Type B pancreatic cell (in vitro differentiated cells): ENCODE results near the gene LRRC55. TPM values are rescaled to one million over a fixed set of nuclear protein-coding genes. Genes with fewer than 3 reads are reported as not detected.

Experiments used
- DNase-seq: peaks from one replicate; pipeline ENCODE4 v3.0.0; 2021; ENCODE audit warnings: mixed read lengths; ENCODE audit not compliant: unreplicated experiment; ENCODE audit errors: extremely low spot score
- H3K27ac Mint-ChIP-seq: 2 replicates; pipeline ENCODE4 v1.8.0; 2021; ENCODE audit warnings: mild to moderate bottlenecking, mixed read lengths
- H3K27me3 Mint-ChIP-seq: 2 replicates; pipeline ENCODE4 v1.8.0; 2021; ENCODE audit warnings: mixed read lengths
- H3K36me3 Mint-ChIP-seq: 2 replicates; pipeline ENCODE4 v1.8.0; 2021; ENCODE audit warnings: mixed read lengths
- H3K4me1 Mint-ChIP-seq: one replicate; pipeline ENCODE4 v1.8.0; 2021; ENCODE audit warnings: mixed read lengths; ENCODE audit not compliant: unreplicated experiment
- H3K4me3 Mint-ChIP-seq: 2 replicates; pipeline ENCODE4 v1.8.0; 2021; ENCODE audit warnings: mild to moderate bottlenecking, mixed read lengths
- H3K9me3 Mint-ChIP-seq: 2 replicates; pipeline ENCODE4 v1.8.0; 2021; ENCODE audit warnings: mixed read lengths
- long read RNA-seq: library from polyadenylated mRNA; unstranded; transcript quantifications from one replicate; pipeline ENCODE4 v2.0.0, GENCODE V29; 2020
- total RNA-seq: library from RNA; stranded (reverse); gene quantifications from 2 replicates; pipeline ENCODE4 v1.2.1, GENCODE V29; 2021; ENCODE audit warnings: low replicate concordance
- TF ChIP-seq, protein P1 (sequence below): fragments of 200-600 bp; sonication (generic); conservative IDR thresholded peaks from 2 replicates; pipeline ENCODE4 v1.5.0; 2021; ENCODE audit warnings: antibody characterized with exemption, mild to moderate bottlenecking

The LRRC55 gene
- total RNA-seq = 0.48 and 2.9 TPM in 2 replicates
- long read RNA-seq = 0 reads

DNA sequence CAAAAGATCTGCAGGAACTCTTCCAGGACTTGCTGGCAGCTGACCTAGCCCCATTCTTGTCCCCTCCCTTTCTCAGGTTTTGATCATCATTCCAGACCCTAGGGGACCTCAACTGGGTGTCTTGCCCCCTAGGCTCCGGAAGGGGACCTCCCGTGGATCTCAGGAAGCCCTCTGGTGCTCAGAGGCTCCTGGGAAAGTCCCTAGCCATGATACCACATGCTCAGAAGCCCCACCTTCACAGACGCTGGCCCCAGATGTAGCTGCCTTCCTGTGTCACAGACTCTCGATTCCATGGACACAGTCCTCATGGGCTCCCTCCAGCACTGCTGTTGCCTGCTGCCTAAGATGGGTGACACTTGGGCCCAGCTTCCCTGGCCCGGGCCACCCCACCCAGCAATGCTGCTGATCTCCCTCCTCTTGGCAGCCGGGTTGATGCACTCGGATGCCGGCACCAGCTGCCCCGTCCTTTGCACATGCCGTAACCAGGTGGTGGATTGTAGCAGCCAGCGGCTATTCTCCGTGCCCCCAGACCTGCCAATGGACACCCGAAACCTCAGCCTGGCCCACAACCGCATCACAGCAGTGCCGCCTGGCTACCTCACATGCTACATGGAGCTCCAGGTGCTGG is at the start of gene LRRC55:
LRRC55 (plus strand) TSS at position 276 of the 628 bp plus-strand sequence; CDS start at position 346, 70 bp downstream.
- Mint-ChIP-seq H3K27me3 (peaks cover 27% of the 10 kb centered on the region), H3K4me1 (peaks cover 14% of the 10 kb centered on the region), H3K36me3 (no peaks in the 10 kb centered on the region), H3K4me3 (peak within 1 kb of the TSS; percentile 76), H3K27ac (no peak within 1 kb of the TSS), H3K9me3 (no peaks in the 10 kb centered on the region)
- no peak for DNase-seq
- TF ChIP-seq, protein P1, sequence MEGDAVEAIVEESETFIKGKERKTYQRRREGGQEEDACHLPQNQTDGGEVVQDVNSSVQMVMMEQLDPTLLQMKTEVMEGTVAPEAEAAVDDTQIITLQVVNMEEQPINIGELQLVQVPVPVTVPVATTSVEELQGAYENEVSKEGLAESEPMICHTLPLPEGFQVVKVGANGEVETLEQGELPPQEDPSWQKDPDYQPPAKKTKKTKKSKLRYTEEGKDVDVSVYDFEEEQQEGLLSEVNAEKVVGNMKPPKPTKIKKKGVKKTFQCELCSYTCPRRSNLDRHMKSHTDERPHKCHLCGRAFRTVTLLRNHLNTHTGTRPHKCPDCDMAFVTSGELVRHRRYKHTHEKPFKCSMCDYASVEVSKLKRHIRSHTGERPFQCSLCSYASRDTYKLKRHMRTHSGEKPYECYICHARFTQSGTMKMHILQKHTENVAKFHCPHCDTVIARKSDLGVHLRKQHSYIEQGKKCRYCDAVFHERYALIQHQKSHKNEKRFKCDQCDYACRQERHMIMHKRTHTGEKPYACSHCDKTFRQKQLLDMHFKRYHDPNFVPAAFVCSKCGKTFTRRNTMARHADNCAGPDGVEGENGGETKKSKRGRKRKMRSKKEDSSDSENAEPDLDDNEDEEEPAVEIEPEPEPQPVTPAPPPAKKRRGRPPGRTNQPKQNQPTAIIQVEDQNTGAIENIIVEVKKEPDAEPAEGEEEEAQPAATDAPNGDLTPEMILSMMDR = no peak

GRCh38 chr11:57133366-57134038 is 48.3 kb upstream of the LRRC55 start:
- no peaks in the 10 kb centered on the region for H3K4me1 Mint-ChIP-seq
- no peaks in the 10 kb centered on the region for H3K36me3 Mint-ChIP-seq
- no peak overlapping the region for H3K27ac Mint-ChIP-seq
- H3K9me3 Mint-ChIP-seq = no peaks in the 10 kb centered on the region
- no peak for DNase-seq
- TF ChIP-seq, protein P1 = no peak
- no peak overlapping the region for H3K4me3 Mint-ChIP-seq
- no peaks in the 10 kb centered on the region for H3K27me3 Mint-ChIP-seq

DNA sequence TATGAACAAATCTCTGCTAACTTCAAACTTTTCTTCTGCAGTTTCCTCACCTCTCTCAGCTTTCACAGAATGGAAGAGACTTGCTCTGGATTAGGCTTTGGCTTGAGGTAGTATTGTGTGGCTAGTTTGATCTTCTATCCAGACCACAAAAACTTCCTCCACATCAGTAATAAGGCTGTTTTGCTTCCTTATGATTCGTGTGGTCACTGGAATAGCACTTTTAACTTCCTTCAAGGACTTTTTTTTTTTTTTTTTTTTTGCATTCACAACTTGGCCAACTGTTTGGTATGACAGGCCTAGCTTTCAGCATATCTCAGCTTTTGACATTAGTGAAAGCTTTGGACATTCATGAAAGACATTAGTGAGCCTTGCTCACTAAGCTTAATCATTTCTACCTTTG is 47.5 kb upstream of the LRRC55 start:
- H3K27me3 Mint-ChIP-seq = no peaks in the 10 kb centered on the region
- TF ChIP-seq, protein P1 = no peak
- DNase-seq = no peak
- H3K4me3 Mint-ChIP-seq = no peak overlapping the region
- H3K36me3 Mint-ChIP-seq = no peaks in the 10 kb centered on the region
- no peak overlapping the region for H3K27ac Mint-ChIP-seq
- H3K4me1 Mint-ChIP-seq = no peaks in the 10 kb centered on the region
- H3K9me3 Mint-ChIP-seq = no peaks in the 10 kb centered on the region

GRCh38 chr11:57135020-57135751 is 46.6 kb upstream of the LRRC55 start:
- Mint-ChIP-seq H3K9me3 (no peaks in the 10 kb centered on the region), H3K4me1 (no peaks in the 10 kb centered on the region), H3K36me3 (no peaks in the 10 kb centered on the region), H3K27me3 (no peaks in the 10 kb centered on the region), H3K4me3 (no peak overlapping the region), H3K27ac (no peak overlapping the region)
- TF ChIP-seq, protein P1 = no peak
- DNase-seq = no peak

GRCh38 chr11:57140568-57140967 is 41.2 kb upstream of the LRRC55 start:
- Mint-ChIP-seq H3K36me3 (no peaks in the 10 kb centered on the region), H3K4me3 (no peak overlapping the region), H3K4me1 (no peaks in the 10 kb centered on the region), H3K9me3 (no peaks in the 10 kb centered on the region), H3K27ac (no peak overlapping the region), H3K27me3 (peaks cover 3% of the 10 kb centered on the region)
- TF ChIP-seq, protein P1 = no peak
- no peak for DNase-seq
